Mesendoderm (in vitro differentiated cells): ENCODE data around the gene SDR42E2.

Experiments
- DNase-seq: peaks from one replicate; pipeline ENCODE4 v3.0.0; 2013
- H2AK5ac ChIP-seq: 2 replicates; pipeline ENCODE4 v1.6.1; 2013; ENCODE audit warnings: low read length, inconsistent platforms
- H2BK120ac ChIP-seq: 2 replicates; pipeline ENCODE4 v1.6.1; 2013; ENCODE audit warnings: low read depth, mild to moderate bottlenecking, low read length, moderate library complexity, mixed read lengths
- H2BK15ac ChIP-seq: replicated peaks from 2 replicates; pipeline ENCODE4 v1.6.1; 2013; ENCODE audit warnings: low read depth, mild to moderate bottlenecking, moderate library complexity
- H2BK5ac ChIP-seq: 2 replicates; pipeline ENCODE4 v1.6.1; 2013; ENCODE audit warnings: low read length, inconsistent platforms
- H3K18ac ChIP-seq: 2 replicates; pipeline ENCODE4 v1.6.1; 2013; ENCODE audit warnings: mild to moderate bottlenecking, low read length, mixed read lengths
- H3K23ac ChIP-seq: one replicate; pipeline ENCODE4 v1.6.1; 2013; ENCODE audit warnings: low read length
- H3K27ac ChIP-seq: 2 replicates; pipeline ENCODE4 v1.5.1; 2013; ENCODE audit warnings: low read depth, mild to moderate bottlenecking, inconsistent platforms, low read length, moderate library complexity
- H3K27me3 ChIP-seq: 2 replicates; pipeline ENCODE4 v1.6.1; 2013; ENCODE audit warnings: low read length, control low read depth, mild to moderate bottlenecking, inconsistent platforms; ENCODE audit not compliant: insufficient read depth, poor library complexity
- H3K36me3 ChIP-seq: 2 replicates; pipeline ENCODE4 v1.6.1; 2013; ENCODE audit warnings: low read length, inconsistent platforms; ENCODE audit not compliant: control insufficient read depth, insufficient read depth
- H3K4ac ChIP-seq: one replicate; pipeline ENCODE4 v1.6.1; 2013; ENCODE audit warnings: low read depth, mild to moderate bottlenecking, low read length, moderate library complexity
- H3K4me1 ChIP-seq: 2 replicates; pipeline ENCODE4 v1.6.1; 2013; ENCODE audit warnings: low read depth, low read length, inconsistent platforms; ENCODE audit not compliant: control insufficient read depth
- H3K4me2 ChIP-seq: 2 replicates; pipeline ENCODE4 v1.6.1; 2013; ENCODE audit warnings: low read length
- H3K4me3 ChIP-seq: 2 replicates; pipeline ENCODE4 v1.5.1; 2013; ENCODE audit warnings: mild to moderate bottlenecking, low read length
- H3K56ac ChIP-seq: one replicate; pipeline ENCODE4 v1.6.1; 2013; ENCODE audit warnings: low read length
- H3K79me1 ChIP-seq: 2 replicates; pipeline ENCODE4 v1.6.1; 2013; ENCODE audit warnings: low read length, inconsistent platforms
- H3K79me2 ChIP-seq: 2 replicates; pipeline ENCODE4 v1.6.1; 2013; ENCODE audit warnings: mild to moderate bottlenecking, low read length; ENCODE audit not compliant: control insufficient read depth, insufficient read depth
- H3K9ac ChIP-seq: 2 replicates; pipeline ENCODE4 v1.6.1; 2013; ENCODE audit warnings: low read length, inconsistent platforms
- H4K5ac ChIP-seq: one replicate; pipeline ENCODE4 v1.6.1; 2013; ENCODE audit warnings: low read length
- H4K8ac ChIP-seq: one replicate; pipeline ENCODE4 v1.6.1; 2013; ENCODE audit warnings: low read depth, mild to moderate bottlenecking, control low read depth, low read length, moderate library complexity
- WGBS: extraction: QIAGEN DNeasy Blood & Tissue Kit; methylation state at CpG from one replicate; pipeline ENCODE4 v1.1.7; 2013; ENCODE audit warnings: low lambda C conversion rate, missing lambda C conversion rate; ENCODE audit not compliant: insufficient coverage; ENCODE audit errors: extremely low coverage; 5-methylcytosine and 5-hydroxymethylcytosine counted together

SDR42E2 gene

DNA sequence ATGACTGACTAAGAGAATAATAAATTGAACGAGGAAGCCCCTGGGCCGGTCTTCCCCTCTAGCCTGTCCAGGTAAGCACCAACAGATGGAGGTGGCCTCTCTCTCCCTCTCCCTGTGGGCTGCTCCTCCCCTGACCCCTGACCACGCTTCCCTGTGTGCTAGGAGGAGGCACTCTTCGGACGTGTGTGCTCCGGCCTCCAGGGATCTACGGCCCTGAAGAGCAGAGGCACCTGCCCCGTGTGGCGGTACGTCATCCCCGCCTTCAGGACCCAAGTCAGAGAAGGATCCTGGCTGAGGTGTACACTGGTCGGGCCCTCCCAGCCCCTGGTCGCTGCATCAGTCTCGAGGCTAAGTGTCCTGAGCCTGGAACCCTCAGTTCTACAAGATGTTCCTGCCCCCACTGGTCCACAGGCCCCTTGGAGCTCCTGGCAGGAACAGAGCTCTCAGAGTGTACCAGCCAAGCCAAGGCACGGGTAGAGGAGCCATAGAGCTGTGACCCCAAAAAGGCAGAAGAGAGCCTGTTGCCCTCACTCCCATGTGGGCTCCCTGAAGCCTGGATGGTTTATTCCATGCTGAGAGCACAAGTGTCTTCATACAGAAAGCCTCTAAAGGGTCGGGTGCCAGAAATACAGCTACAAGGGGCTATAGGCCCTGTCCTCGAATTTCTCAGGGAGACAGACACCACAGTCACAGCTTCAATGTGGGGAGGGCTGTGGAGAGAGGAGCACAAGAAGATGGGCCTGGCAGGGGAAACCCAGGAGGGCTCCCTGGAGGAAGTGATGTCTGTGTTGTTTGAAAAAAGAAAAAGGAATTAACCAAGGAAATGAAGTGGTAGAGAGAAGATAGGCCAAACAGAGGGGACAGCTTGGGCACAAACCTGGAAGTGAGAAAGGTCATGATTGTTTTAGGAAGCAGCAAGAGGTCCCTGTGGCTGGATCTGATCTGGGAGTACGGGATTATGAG is 15.9 kb downstream of the SDR42E2 start:
- no peak overlapping the region for H4K5ac ChIP-seq
- H2BK120ac ChIP-seq, result no peak overlapping the region
- no peaks in the 10 kb centered on the region for H3K79me1 ChIP-seq
- H3K4me1 ChIP-seq, result no peaks in the 10 kb centered on the region
- H2BK15ac ChIP-seq, result no peak overlapping the region
- no peak overlapping the region for H3K27ac ChIP-seq
- no peak overlapping the region for H2BK5ac ChIP-seq
- no peak overlapping the region for H3K56ac ChIP-seq
- H3K4me2 ChIP-seq, result no peak overlapping the region
- H3K4me3 ChIP-seq, result no peak overlapping the region
- no peak overlapping the region for H3K4ac ChIP-seq
- H3K18ac ChIP-seq, result no peak overlapping the region
- no peak for DNase-seq
- no peaks in the 10 kb centered on the region for H3K79me2 ChIP-seq
- H2AK5ac ChIP-seq, result no peak overlapping the region
- WGBS, result no CpG with 5 or more reads among the region's 18 CpGs
- H3K23ac ChIP-seq, result no peak overlapping the region
- H3K27me3 ChIP-seq, result no peaks in the 10 kb centered on the region
- H4K8ac ChIP-seq, result no peak overlapping the region
- no peak overlapping the region for H3K9ac ChIP-seq
- no peaks in the 10 kb centered on the region for H3K36me3 ChIP-seq

DNA sequence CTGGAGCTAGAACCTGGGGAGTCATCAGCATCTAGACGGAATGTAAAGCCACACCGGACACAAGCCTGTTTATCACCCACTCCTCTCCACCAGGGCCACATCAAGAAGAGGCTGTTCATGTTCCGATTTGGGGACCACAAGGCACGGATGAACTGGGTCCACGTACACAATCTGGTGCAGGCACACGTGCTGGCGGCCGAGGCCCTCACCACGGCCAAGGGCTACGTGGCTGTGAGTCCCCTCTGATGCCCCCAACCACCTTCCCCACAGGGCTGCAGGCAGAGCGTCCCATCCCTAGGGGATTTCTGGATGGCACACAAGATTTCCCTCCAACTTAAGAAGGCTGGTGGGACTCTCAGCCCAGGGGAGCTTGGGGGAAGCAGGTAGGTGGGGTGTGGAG is 19.1 kb downstream of the SDR42E2 start:
- H3K79me1 ChIP-seq, result no peaks in the 10 kb centered on the region
- H2AK5ac ChIP-seq, result no peak overlapping the region
- H3K36me3 ChIP-seq, result no peaks in the 10 kb centered on the region
- H3K4me3 ChIP-seq, result no peak overlapping the region
- no peak overlapping the region for H3K27ac ChIP-seq
- no peak overlapping the region for H4K5ac ChIP-seq
- no peak overlapping the region for H3K23ac ChIP-seq
- H2BK120ac ChIP-seq, result no peak overlapping the region
- no CpG with 5 or more reads among the region's 11 CpGs for WGBS
- H3K18ac ChIP-seq, result no peak overlapping the region
- no peak overlapping the region for H4K8ac ChIP-seq
- no peak overlapping the region for H3K4ac ChIP-seq
- no peak overlapping the region for H3K4me2 ChIP-seq
- H3K79me2 ChIP-seq, result no peaks in the 10 kb centered on the region
- no peaks in the 10 kb centered on the region for H3K27me3 ChIP-seq
- H3K56ac ChIP-seq, result no peak overlapping the region
- no peak overlapping the region for H3K9ac ChIP-seq
- no peak overlapping the region for H2BK15ac ChIP-seq
- DNase-seq, result no peak
- H3K4me1 ChIP-seq, result no peaks in the 10 kb centered on the region
- no peak overlapping the region for H2BK5ac ChIP-seq

DNA sequence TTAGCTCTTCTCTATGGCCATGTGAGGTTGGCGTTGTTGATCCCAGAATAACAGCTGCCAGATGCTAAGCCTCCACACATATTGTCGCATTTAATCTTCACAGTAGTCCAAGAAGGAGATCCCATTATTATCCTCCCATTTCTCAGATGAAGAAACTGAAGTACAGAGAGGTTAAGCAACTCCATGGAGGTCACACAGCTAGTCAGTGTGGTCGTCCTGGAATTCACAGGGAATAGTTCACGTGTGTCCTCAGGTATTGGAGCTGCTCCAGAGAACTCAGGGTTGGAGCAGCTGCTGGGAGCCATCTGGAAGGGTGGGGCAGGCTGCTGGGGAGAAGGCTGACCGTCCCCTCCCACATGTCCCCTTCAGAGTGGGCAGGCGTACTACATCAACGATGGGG is 19.5 kb downstream of the SDR42E2 start:
- Histone ChIP-seq H2BK120ac (no peak overlapping the region), H3K56ac (no peak overlapping the region), H3K9ac (no peak overlapping the region), H3K18ac (no peak overlapping the region), H3K4me3 (no peak overlapping the region), H3K23ac (no peak overlapping the region), H4K5ac (no peak overlapping the region), H2AK5ac (no peak overlapping the region), H3K27ac (no peak overlapping the region), H2BK5ac (no peak overlapping the region), H2BK15ac (no peak overlapping the region), H3K79me1 (no peaks in the 10 kb centered on the region), H3K4me1 (no peaks in the 10 kb centered on the region), H3K4me2 (no peak overlapping the region), H4K8ac (no peak overlapping the region), H3K27me3 (no peaks in the 10 kb centered on the region), H3K36me3 (no peaks in the 10 kb centered on the region), H3K4ac (no peak overlapping the region), H3K79me2 (no peaks in the 10 kb centered on the region)
- WGBS, result no CpG with 5 or more reads among the region's 7 CpGs
- no peak for DNase-seq

DNA sequence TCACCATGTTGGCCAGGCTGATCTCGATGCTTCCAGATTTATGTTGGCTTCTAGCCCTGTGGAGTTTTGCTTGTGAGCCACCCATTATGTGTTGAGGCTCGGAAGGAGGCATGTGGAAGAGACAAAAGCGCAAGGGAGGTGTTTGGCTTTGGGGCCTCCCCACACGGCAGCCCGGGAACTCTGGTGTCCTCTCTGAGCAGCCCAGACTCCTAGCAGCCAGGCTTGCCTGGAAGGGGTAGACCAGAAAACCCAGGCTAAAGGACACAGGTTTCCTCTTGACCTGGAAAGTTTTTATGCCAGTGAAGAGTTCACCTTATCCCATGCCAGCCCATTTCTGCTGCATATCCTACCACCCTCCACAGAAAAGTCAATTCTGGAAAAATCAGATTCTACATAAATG is 21.0 kb downstream of the SDR42E2 start:
- H3K56ac ChIP-seq, result no peak overlapping the region
- H4K8ac ChIP-seq, result no peak overlapping the region
- H3K4me3 ChIP-seq, result no peak overlapping the region
- no CpG with 5 or more reads among the region's 5 CpGs for WGBS
- H3K4me1 ChIP-seq, result no peaks in the 10 kb centered on the region
- no peak for DNase-seq
- H3K36me3 ChIP-seq, result no peaks in the 10 kb centered on the region
- no peak overlapping the region for H2BK15ac ChIP-seq
- no peaks in the 10 kb centered on the region for H3K79me2 ChIP-seq
- H2BK5ac ChIP-seq, result no peak overlapping the region
- no peak overlapping the region for H3K4me2 ChIP-seq
- no peak overlapping the region for H3K18ac ChIP-seq
- no peak overlapping the region for H3K27ac ChIP-seq
- H3K79me1 ChIP-seq, result no peaks in the 10 kb centered on the region
- no peaks in the 10 kb centered on the region for H3K27me3 ChIP-seq
- H3K4ac ChIP-seq, result no peak overlapping the region
- no peak overlapping the region for H3K23ac ChIP-seq
- H2AK5ac ChIP-seq, result no peak overlapping the region
- no peak overlapping the region for H3K9ac ChIP-seq
- no peak overlapping the region for H4K5ac ChIP-seq
- H2BK120ac ChIP-seq, result no peak overlapping the region

DNA sequence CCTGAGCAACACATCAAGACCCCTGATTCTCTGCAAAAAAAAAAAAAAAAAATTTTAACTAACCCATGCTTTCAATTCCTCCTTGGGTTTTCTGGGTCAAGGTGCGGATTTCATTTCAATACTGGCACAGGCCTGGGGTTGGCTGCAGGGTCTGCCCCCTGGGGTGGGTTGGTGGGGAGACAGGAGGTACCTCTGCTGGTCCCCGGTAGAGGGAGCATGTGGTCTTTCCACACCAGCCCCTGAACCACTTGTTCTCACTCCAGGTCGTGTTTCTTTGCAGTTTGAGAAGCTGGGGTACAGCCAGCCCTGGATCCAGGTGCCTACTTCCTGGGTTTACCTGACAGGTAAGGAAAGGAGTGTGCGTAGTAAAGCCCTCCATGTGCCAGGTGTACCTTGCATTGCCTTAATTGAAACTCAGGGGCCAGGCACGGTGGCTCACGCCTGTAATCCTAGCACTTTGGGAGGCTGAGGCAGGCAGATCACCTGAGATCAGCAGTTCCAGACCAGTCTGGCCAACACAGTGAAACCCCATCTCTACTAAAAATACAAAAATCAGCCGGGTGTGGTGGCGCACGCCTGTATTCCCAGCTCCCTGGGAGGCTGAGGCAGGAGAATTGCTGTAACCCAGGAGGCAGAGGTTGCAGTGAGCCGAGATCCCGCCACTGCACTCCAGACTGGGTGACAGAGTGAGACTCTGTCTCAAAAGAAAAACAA is 21.8 kb downstream of the SDR42E2 start:
- Histone ChIP-seq H2BK5ac (no peak overlapping the region), H3K18ac (no peak overlapping the region), H3K4me3 (no peak overlapping the region), H3K56ac (no peak overlapping the region), H3K79me1 (no peaks in the 10 kb centered on the region), H3K23ac (no peak overlapping the region), H3K36me3 (no peaks in the 10 kb centered on the region), H3K27me3 (no peaks in the 10 kb centered on the region), H2AK5ac (no peak overlapping the region), H2BK120ac (no peak overlapping the region), H3K79me2 (no peaks in the 10 kb centered on the region), H3K4ac (no peak overlapping the region), H3K4me2 (no peak overlapping the region), H2BK15ac (no peak overlapping the region), H3K27ac (no peak overlapping the region), H3K4me1 (no peaks in the 10 kb centered on the region), H3K9ac (no peak overlapping the region), H4K5ac (no peak overlapping the region), H4K8ac (no peak overlapping the region)
- WGBS, result no CpG with 5 or more reads among the region's 11 CpGs
- peak; percentile 46 for DNase-seq
